CD14-positive monocyte (primary cell): Measurements from ENCODE around the gene ATP6V0A4. TPM values are rescaled to one million over a fixed set of nuclear protein-coding genes. Genes with fewer than 3 reads are reported as not detected.

Source experiments
- DNase-seq, 3 donors: peaks; one replicate each; pipeline ENCODE4 v3.0.0-alpha.2; 2011 to 2022
- H2AFZ ChIP-seq: 2 replicates; pipeline ENCODE4 v1.6.0; 2012; ENCODE audit warnings: mild to moderate bottlenecking, low read depth, low read length, inconsistent platforms; ENCODE audit not compliant: insufficient read depth, poor library complexity, severe bottlenecking
- H3K27ac ChIP-seq, 2 donors: 1 replicate in 1 of 2; 2 replicates in 1 of 2; pipeline ENCODE4 v1.5.1; 2012 to 2013; ENCODE audit warnings: low read length in 2 of 2, control low read depth in 1 of 2, inconsistent platforms in 1 of 2, low read depth in 1 of 2, mild to moderate bottlenecking in 1 of 2
- H3K27me3 ChIP-seq, 2 donors: one replicate each; pipeline versions ENCODE4 v1.6.0 to v1.6.1; 2011 to 2013; ENCODE audit warnings: low read length in 2 of 2; ENCODE audit not compliant: control insufficient read depth in 2 of 2, insufficient read depth in 2 of 2
- H3K36me3 ChIP-seq, 2 donors: replicated peaks in 1 of 2; 1 replicate in 1 of 2; 2 replicates in 1 of 2; pipeline versions ENCODE4 v1.5.1 to v1.6.1; 2012 to 2013; ENCODE audit warnings: low read length in 2 of 2, control low read depth in 1 of 2, inconsistent platforms in 1 of 2, mild to moderate bottlenecking in 1 of 2; ENCODE audit not compliant: insufficient read depth in 2 of 2, control insufficient read depth in 1 of 2
- H3K4me1 ChIP-seq, 2 donors: 1 replicate in 1 of 2; 2 replicates in 1 of 2; pipeline versions ENCODE4 v1.5.1 to v1.6.1; 2012 to 2013; ENCODE audit warnings: low read length in 2 of 2, control low read depth in 1 of 2, inconsistent platforms in 1 of 2, mild to moderate bottlenecking in 1 of 2, moderate library complexity in 1 of 2; ENCODE audit not compliant: insufficient read depth in 2 of 2, control insufficient read depth in 1 of 2
- H3K4me2 ChIP-seq: replicated peaks from 2 replicates; pipeline ENCODE3; 2012; ENCODE audit warnings: low read length, moderate library complexity, mild to moderate bottlenecking; ENCODE audit not compliant: poor library complexity, severe bottlenecking; ENCODE audit errors: extremely low read depth
- H3K4me3 ChIP-seq, 3 experiments: fragments of 200-600 bp in 1 of 3; sonication (generic) in 1 of 3; replicated peaks in 1 of 3; 1 replicate in 2 of 3; 2 replicates in 1 of 3; pipeline ENCODE4 v1.5.1; 2011 to 2013; ENCODE audit warnings: low read length in 3 of 3, mild to moderate bottlenecking in 3 of 3, control low read depth in 2 of 3, low read depth in 2 of 3, inconsistent platforms in 1 of 3, moderate library complexity in 1 of 3
- H3K79me2 ChIP-seq: 2 replicates; pipeline ENCODE4 v1.6.0; 2012; ENCODE audit warnings: mild to moderate bottlenecking, control low read depth, inconsistent platforms, low read length, moderate library complexity; ENCODE audit not compliant: insufficient read depth
- H3K9ac ChIP-seq: 2 replicates; pipeline ENCODE4 v1.6.0; 2017; ENCODE audit warnings: low read length, mild to moderate bottlenecking; ENCODE audit not compliant: insufficient read depth, poor library complexity, severe bottlenecking
- H3K9me3 ChIP-seq, 2 donors: replicated peaks in 1 of 2; 1 replicate in 1 of 2; 2 replicates in 1 of 2; pipeline versions ENCODE4 v1.5.1 to v1.6.1; 2012 to 2013; ENCODE audit warnings: low read length in 2 of 2, control low read depth in 1 of 2; ENCODE audit not compliant: control insufficient read depth in 1 of 2, insufficient read depth in 1 of 2
- H4K20me1 ChIP-seq: 2 replicates; pipeline ENCODE4 v1.6.0; 2012; ENCODE audit warnings: mild to moderate bottlenecking, low read length, control low read depth, moderate library complexity; ENCODE audit not compliant: insufficient read depth
- H3K27ac Mint-ChIP-seq, 7 donors: one replicate each; pipeline ENCODE4 v1.8.0; 2020; ENCODE audit warnings: mild to moderate bottlenecking in 7 of 7, mixed read lengths in 7 of 7, moderate library complexity in 6 of 7, inconsistent platforms in 2 of 7
- H3K27me3 Mint-ChIP-seq, 3 donors: one replicate each; pipeline ENCODE4 v1.8.0; 2021 to 2022; ENCODE audit warnings: low read depth in 3 of 3, mild to moderate bottlenecking in 3 of 3, mixed read lengths in 3 of 3, moderate library complexity in 3 of 3, inconsistent platforms in 1 of 3
- H3K36me3 Mint-ChIP-seq, 2 donors: one replicate each; pipeline ENCODE4 v1.8.0; 2020; ENCODE audit warnings: mixed read lengths in 2 of 2, inconsistent platforms in 1 of 2, mild to moderate bottlenecking in 1 of 2
- H3K4me1 Mint-ChIP-seq: one replicate; pipeline ENCODE4 v1.8.0; 2020; ENCODE audit warnings: mild to moderate bottlenecking, mixed read lengths
- H3K4me3 Mint-ChIP-seq, 2 donors: one replicate each; pipeline ENCODE4 v1.8.0; 2020; ENCODE audit warnings: mild to moderate bottlenecking in 2 of 2, mixed read lengths in 2 of 2, moderate library complexity in 1 of 2
- H3K9me3 Mint-ChIP-seq, 7 donors: one replicate each; pipeline ENCODE4 v1.8.0; 2020 to 2022; ENCODE audit warnings: mixed read lengths in 7 of 7, mild to moderate bottlenecking in 6 of 7, moderate library complexity in 6 of 7, inconsistent platforms in 2 of 7
- CTCF ChIP-seq: fragments of 200-600 bp; IDR thresholded peaks from one replicate; pipeline ENCODE4 v1.8.0; 2022; ENCODE audit warnings: antibody characterized with exemption, mild to moderate bottlenecking
- WGBS: methylation state at CpG from one replicate; pipeline ENCODE4 v1.1.5; 2013; ENCODE audit warnings: missing lambda C conversion rate; ENCODE audit not compliant: insufficient coverage; 5-methylcytosine and 5-hydroxymethylcytosine counted together
- intact Hi-C, 2 donors: fragments of 100-400 bp; cut with micrococcal nuclease; formaldehyde crosslinking; loops; one replicate each; pipeline versions ENCODE4 v1.15.0 to v1.15.1; 2023
- polyA plus RNA-seq, 3 donors: library from polyadenylated mRNA; depleted of rRNA in 1 of 3; unstranded in 2 of 3; stranded (reverse) in 1 of 3; fragments of 300-500 nt in 2 of 3; fragments of >200 nt in 1 of 3; fragmentation: Illumina TruSeq in 2 of 3; gene quantifications; 1 replicate in 2 of 3; 2 replicates in 1 of 3; pipeline ENCODE4 v1.2.3, GENCODE V29; 2012 to 2021

The ATP6V0A4 gene
- polyA plus RNA-seq, 3 donors = not detected

- Mint-ChIP-seq H3K4me1 (no peaks in the 10 kb centered on the region), H3K9me3 (no peaks in the 10 kb centered on the region), H3K27me3 (peaks cover under 1 to 7% (median 4%) of the 10 kb centered on the region in 3 donors), H3K4me3 (no peak overlapping the region), H3K36me3 (no peaks in the 10 kb centered on the region), H3K27ac (no peak overlapping the region)
- Histone ChIP-seq H3K36me3 (no peaks in the 10 kb centered on the region), H3K9me3 (no peaks in the 10 kb centered on the region), H3K27ac (no peak overlapping the region), H2AFZ (no peak overlapping the region), H4K20me1 (no peaks in the 10 kb centered on the region), H3K27me3 (no peaks in the 10 kb centered on the region), H3K9ac (no peak overlapping the region), H3K4me1 (no peaks in the 10 kb centered on the region), H3K79me2 (no peaks in the 10 kb centered on the region), H3K4me3 (no peak overlapping the region), H3K4me2 (no peak overlapping the region)
- no peak for TF ChIP-seq CTCF
- no peak for DNase-seq
- WGBS = 83% methylated on average over 2 of the region's 7 CpGs
- intact Hi-C loops = no loop called here
These were observed 52.8 kb downstream of the ATP6V0A4 start for GRCh38 chr7:138745189-138745588.

- H3K27ac ChIP-seq = no peak overlapping the region
- WGBS = 100% methylated on average over 1 of the region's 5 CpGs
- DNase-seq = no peak
- H3K79me2 ChIP-seq = no peaks in the 10 kb centered on the region
- no peak overlapping the region for H3K4me2 ChIP-seq
- H4K20me1 ChIP-seq = no peaks in the 10 kb centered on the region
- no peak for TF ChIP-seq CTCF
- H3K27me3 ChIP-seq = no peaks in the 10 kb centered on the region
- no peak overlapping the region for H3K27ac Mint-ChIP-seq
- no peak overlapping the region for H3K4me3 ChIP-seq
- H3K9me3 ChIP-seq = no peaks in the 10 kb centered on the region
- no peak overlapping the region for H3K9ac ChIP-seq
- no peaks in the 10 kb centered on the region for H3K36me3 Mint-ChIP-seq
- H3K27me3 Mint-ChIP-seq = peaks cover 0 to 5% (median 0%) of the 10 kb centered on the region in 3 donors
- H3K4me1 Mint-ChIP-seq = peaks cover 7% of the 10 kb centered on the region
- no peaks in the 10 kb centered on the region for H3K36me3 ChIP-seq
- no peak overlapping the region for H3K4me3 Mint-ChIP-seq
- intact Hi-C loops = no loop called here
- H3K4me1 ChIP-seq = no peaks in the 10 kb centered on the region
- no peak overlapping the region for H2AFZ ChIP-seq
- H3K9me3 Mint-ChIP-seq = no peaks in the 10 kb centered on the region
These were observed 56.6 kb downstream of the ATP6V0A4 start for GRCh38 chr7:138741453-138741735.
